Trophoblast cell (in vitro differentiated cells and primary cell): ENCODE measurements around the gene ZNF526.

Source experiments
- DNase-seq, 2 donors: peaks; one replicate each; pipeline ENCODE4 v3.0.0-alpha.2; 2016
- H2AFZ ChIP-seq: 2 replicates; pipeline ENCODE4 v1.6.1; 2013; ENCODE audit warnings: low read length, moderate library complexity, mild to moderate bottlenecking; ENCODE audit not compliant: insufficient read depth, poor library complexity
- H2AK5ac ChIP-seq: 2 replicates; pipeline ENCODE4 v1.6.1; 2013; ENCODE audit warnings: mild to moderate bottlenecking, low read length
- H2BK120ac ChIP-seq: 2 replicates; pipeline ENCODE4 v1.6.1; 2013; ENCODE audit warnings: low read length, mild to moderate bottlenecking, moderate library complexity; ENCODE audit not compliant: insufficient read depth, poor library complexity
- H2BK12ac ChIP-seq: 2 replicates; pipeline ENCODE4 v1.6.1; 2013; ENCODE audit warnings: mild to moderate bottlenecking, low read length, moderate library complexity
- H2BK5ac ChIP-seq: 2 replicates; pipeline ENCODE4 v1.6.1; 2013; ENCODE audit warnings: low read length, low read depth, moderate library complexity, mild to moderate bottlenecking; ENCODE audit not compliant: poor library complexity
- H3K14ac ChIP-seq: 2 replicates; pipeline ENCODE4 v1.6.1; 2013; ENCODE audit warnings: mild to moderate bottlenecking, low read length
- H3K18ac ChIP-seq: 2 replicates; pipeline ENCODE4 v1.6.1; 2013; ENCODE audit warnings: mild to moderate bottlenecking, low read length
- H3K23ac ChIP-seq: 2 replicates; pipeline ENCODE4 v1.6.1; 2013; ENCODE audit warnings: low read length
- H3K27ac ChIP-seq: 2 replicates; pipeline ENCODE4 v1.5.1; 2013; ENCODE audit warnings: low read depth, mild to moderate bottlenecking, inconsistent platforms, low read length, moderate library complexity
- H3K27me3 ChIP-seq: 2 replicates; pipeline ENCODE4 v1.6.1; 2013; ENCODE audit warnings: inconsistent platforms, mild to moderate bottlenecking, low read length, moderate library complexity; ENCODE audit not compliant: insufficient read depth
- H3K36me3 ChIP-seq, 2 experiments: 1 replicate in 1 of 2; 2 replicates in 1 of 2; pipeline ENCODE4 v1.6.1; 2013; ENCODE audit warnings: low read length in 2 of 2, mild to moderate bottlenecking in 2 of 2, moderate library complexity in 1 of 2; ENCODE audit not compliant: insufficient read depth in 2 of 2, control insufficient read depth in 1 of 2
- H3K4ac ChIP-seq: 2 replicates; pipeline ENCODE4 v1.6.1; 2013; ENCODE audit warnings: low read depth, mild to moderate bottlenecking, low read length, moderate library complexity
- H3K4me1 ChIP-seq, 2 experiments: 1 replicate in 1 of 2; 2 replicates in 1 of 2; pipeline ENCODE4 v1.6.1; 2013; ENCODE audit warnings: low read length in 2 of 2, mild to moderate bottlenecking in 2 of 2, moderate library complexity in 1 of 2; ENCODE audit not compliant: insufficient read depth in 2 of 2, control insufficient read depth in 1 of 2
- H3K4me2 ChIP-seq: 2 replicates; pipeline ENCODE4 v1.6.1; 2013; ENCODE audit warnings: inconsistent platforms, mild to moderate bottlenecking, low read length, moderate library complexity
- H3K4me3 ChIP-seq: 2 replicates; pipeline ENCODE4 v1.5.1; 2013; ENCODE audit warnings: mild to moderate bottlenecking, low read depth, low read length, inconsistent platforms
- H3K79me1 ChIP-seq: one replicate; pipeline ENCODE4 v1.6.1; 2013; ENCODE audit warnings: low read length
- H3K79me2 ChIP-seq: 2 replicates; pipeline ENCODE4 v1.6.1; 2013; ENCODE audit warnings: low read length, mild to moderate bottlenecking; ENCODE audit not compliant: control insufficient read depth, insufficient read depth, poor library complexity
- H3K9ac ChIP-seq: 2 replicates; pipeline ENCODE4 v1.6.1; 2013; ENCODE audit warnings: mild to moderate bottlenecking, low read length
- H3K9me3 ChIP-seq: 2 replicates; pipeline ENCODE4 v1.6.1; 2013; ENCODE audit warnings: low read depth, mild to moderate bottlenecking, control low read depth, inconsistent platforms, low read length; ENCODE audit not compliant: insufficient read depth
- H4K12ac ChIP-seq: 2 replicates; pipeline ENCODE4 v1.6.1; 2013; ENCODE audit warnings: low read depth, mild to moderate bottlenecking, low read length, moderate library complexity
- H4K8ac ChIP-seq: 2 replicates; pipeline ENCODE4 v1.6.1; 2013; ENCODE audit warnings: low read depth, mild to moderate bottlenecking, low read length, moderate library complexity
- H4K91ac ChIP-seq: one replicate; pipeline ENCODE4 v1.6.1; 2013; ENCODE audit warnings: low read depth, mild to moderate bottlenecking, low read length, moderate library complexity
- WGBS: extraction: QIAGEN DNeasy Blood & Tissue Kit; methylation state at CpG from one replicate; pipeline ENCODE4 v1.1.7; 2013; ENCODE audit warnings: missing lambda C conversion rate; ENCODE audit not compliant: insufficient read length, insufficient coverage; ENCODE audit errors: extremely low coverage; 5-methylcytosine and 5-hydroxymethylcytosine counted together

The ZNF526 gene

GRCh38 chr19:42233106-42233505 lies 13.0 kb downstream of the ZNF526 start:
- no peak for DNase-seq
- Histone ChIP-seq H3K4me3 (no peak overlapping the region), H2AFZ (no peak overlapping the region), H2BK12ac (no peak overlapping the region), H3K27ac (no peak overlapping the region), H2AK5ac (no peak overlapping the region), H3K36me3 (peaks cover 72 to 80% of the 10 kb centered on the region in 2 experiments), H3K18ac (no peak overlapping the region), H4K12ac (no peak overlapping the region), H3K79me1 (no peaks in the 10 kb centered on the region), H4K91ac (no peak overlapping the region), H3K4me2 (no peak overlapping the region), H3K27me3 (no peaks in the 10 kb centered on the region), H3K9ac (no peak overlapping the region), H3K4me1 (no peaks in the 10 kb centered on the region), H3K4ac (no peak overlapping the region), H3K14ac (no peak overlapping the region), H3K79me2 (no peaks in the 10 kb centered on the region), H3K9me3 (peaks cover 2% of the 10 kb centered on the region), H2BK120ac (no peak overlapping the region), H4K8ac (no peak overlapping the region), H3K23ac (no peak overlapping the region), H2BK5ac (no peak overlapping the region)
- no CpG with 5 or more reads among the region's 7 CpGs for WGBS

GRCh38 chr19:42233678-42234292 lies 13.7 kb downstream of the ZNF526 start:
- Histone ChIP-seq H2BK12ac (no peak overlapping the region), H3K14ac (no peak overlapping the region), H2BK5ac (no peak overlapping the region), H3K27me3 (no peaks in the 10 kb centered on the region), H3K4me2 (no peak overlapping the region), H3K79me2 (no peaks in the 10 kb centered on the region), H2AFZ (no peak overlapping the region), H3K23ac (no peak overlapping the region), H3K27ac (no peak overlapping the region), H4K8ac (no peak overlapping the region), H3K4ac (no peak overlapping the region), H3K9me3 (peaks cover 2% of the 10 kb centered on the region), H3K4me3 (no peak overlapping the region), H3K36me3 (peaks cover 69 to 79% of the 10 kb centered on the region in 2 experiments), H4K91ac (no peak overlapping the region), H3K4me1 (no peaks in the 10 kb centered on the region), H2AK5ac (no peak overlapping the region), H3K18ac (no peak overlapping the region), H2BK120ac (no peak overlapping the region), H3K9ac (no peak overlapping the region), H4K12ac (no peak overlapping the region), H3K79me1 (no peaks in the 10 kb centered on the region)
- no peak for DNase-seq
- WGBS = no CpG with 5 or more reads among the region's 6 CpGs

DNA sequence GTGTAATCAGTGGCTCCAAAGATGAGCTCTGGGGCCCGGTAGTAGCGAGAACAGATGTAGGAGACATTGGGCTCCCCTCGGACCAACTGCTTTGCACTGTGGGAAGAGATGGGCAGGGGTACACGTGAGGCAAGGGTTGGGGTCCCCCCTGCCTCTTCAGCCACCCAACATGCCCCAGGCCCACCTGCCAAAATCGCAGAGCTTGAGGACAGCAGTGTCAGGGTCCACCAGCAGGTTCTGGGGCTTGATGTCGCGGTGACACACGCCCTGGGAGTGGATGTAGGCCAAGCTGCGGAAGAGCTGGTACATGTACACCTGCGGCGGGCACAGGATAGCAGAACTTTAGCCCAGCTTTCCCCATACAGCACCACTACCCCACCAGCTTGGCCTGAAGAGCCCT lies 14.3 kb downstream of the ZNF526 start:
- no peak for DNase-seq
- Histone ChIP-seq H2BK5ac (no peak overlapping the region), H3K9me3 (peaks cover 2% of the 10 kb centered on the region), H4K91ac (no peak overlapping the region), H3K14ac (no peak overlapping the region), H3K9ac (no peak overlapping the region), H3K27ac (no peak overlapping the region), H3K4ac (no peak overlapping the region), H3K4me2 (no peak overlapping the region), H3K79me2 (no peaks in the 10 kb centered on the region), H4K8ac (no peak overlapping the region), H3K23ac (no peak overlapping the region), H2AFZ (no peak overlapping the region), H3K79me1 (no peaks in the 10 kb centered on the region), H2BK12ac (no peak overlapping the region), H2BK120ac (no peak overlapping the region), H3K4me3 (no peak overlapping the region), H3K36me3 (peaks cover 69 to 79% of the 10 kb centered on the region in 2 experiments), H3K27me3 (no peaks in the 10 kb centered on the region), H4K12ac (no peak overlapping the region), H3K18ac (no peak overlapping the region), H3K4me1 (no peaks in the 10 kb centered on the region), H2AK5ac (no peak overlapping the region)
- no CpG with 5 or more reads among the region's 11 CpGs for WGBS

GRCh38 chr19:42235181-42235580 lies 15.1 kb downstream of the ZNF526 start:
- Histone ChIP-seq H4K91ac (no peak overlapping the region), H3K4me2 (no peak overlapping the region), H3K4ac (no peak overlapping the region), H2BK120ac (no peak overlapping the region), H2AK5ac (no peak overlapping the region), H3K27me3 (no peaks in the 10 kb centered on the region), H4K12ac (no peak overlapping the region), H3K36me3 (peaks cover 66 to 76% of the 10 kb centered on the region in 2 experiments), H3K23ac (no peak overlapping the region), H3K9ac (no peak overlapping the region), H3K27ac (no peak overlapping the region), H3K4me1 (peaks cover 0 to 4% of the 10 kb centered on the region in 2 experiments), H2BK12ac (no peak overlapping the region), H2BK5ac (no peak overlapping the region), H2AFZ (no peak overlapping the region), H3K79me2 (no peaks in the 10 kb centered on the region), H3K14ac (no peak overlapping the region), H3K18ac (no peak overlapping the region), H3K4me3 (no peak overlapping the region), H3K9me3 (peaks cover 2% of the 10 kb centered on the region), H4K8ac (no peak overlapping the region), H3K79me1 (no peaks in the 10 kb centered on the region)
- no CpG with 5 or more reads among the region's 5 CpGs for WGBS
- no peak for DNase-seq
